H9 (cell line): ENCODE data around the gene PTRH1. TPM values are rescaled to one million over a fixed set of nuclear protein-coding genes. Genes with fewer than 3 reads are reported as not detected.

ENCODE experiments used
- DNase-seq: peaks from one replicate; pipeline ENCODE4 v3.0.0-alpha.2; 2017
- H2AFZ ChIP-seq: one replicate; pipeline ENCODE4 v1.6.1; 2013; ENCODE audit warnings: mild to moderate bottlenecking, low read length, control low read depth, moderate library complexity
- H2AK5ac ChIP-seq: 2 replicates; pipeline ENCODE4 v1.6.1; 2013; ENCODE audit warnings: low read length, control low read depth, mixed read lengths; ENCODE audit not compliant: insufficient read length
- H2BK120ac ChIP-seq: one replicate; pipeline ENCODE4 v1.6.1; 2013; ENCODE audit warnings: low read depth, mild to moderate bottlenecking, low read length, control low read depth, inconsistent platforms; ENCODE audit not compliant: poor library complexity, severe bottlenecking
- H2BK12ac ChIP-seq: 2 replicates; pipeline ENCODE4 v1.6.1; 2013; ENCODE audit warnings: low read length, control low read depth, mixed read lengths, low read depth; ENCODE audit not compliant: insufficient read length
- H2BK15ac ChIP-seq: 2 replicates; pipeline ENCODE4 v1.6.1; 2013; ENCODE audit warnings: low read depth, low read length, control low read depth
- H2BK20ac ChIP-seq: one replicate; pipeline ENCODE4 v1.6.1; 2013; ENCODE audit warnings: low read depth, mild to moderate bottlenecking, low read length, control low read depth, inconsistent platforms; ENCODE audit not compliant: poor library complexity, severe bottlenecking
- H2BK5ac ChIP-seq: 2 replicates; pipeline ENCODE4 v1.6.1; 2013; ENCODE audit warnings: low read length, control low read depth, mixed read lengths; ENCODE audit not compliant: insufficient read length
- H3K14ac ChIP-seq: 2 replicates; pipeline ENCODE4 v1.6.1; 2013; ENCODE audit warnings: low read length, control low read depth; ENCODE audit not compliant: insufficient read depth
- H3K18ac ChIP-seq: 2 replicates; pipeline ENCODE4 v1.6.1; 2013; ENCODE audit warnings: low read depth, mild to moderate bottlenecking, mixed read lengths, low read length, control low read depth; ENCODE audit not compliant: insufficient read length
- H3K23ac ChIP-seq: 2 replicates; pipeline ENCODE4 v1.6.1; 2013; ENCODE audit warnings: low read length, control low read depth, mixed read lengths, low read depth; ENCODE audit not compliant: insufficient read length
- H3K23me2 ChIP-seq: 2 replicates; pipeline ENCODE4 v1.6.1; 2013; ENCODE audit warnings: low read depth, mild to moderate bottlenecking, mixed read lengths, low read length, control low read depth; ENCODE audit not compliant: insufficient read length, poor library complexity, severe bottlenecking
- H3K27ac ChIP-seq: 2 replicates; pipeline ENCODE4 v1.5.1; 2013; ENCODE audit warnings: low read length, control low read depth, mixed read lengths, low read depth; ENCODE audit not compliant: insufficient read length
- H3K27me3 ChIP-seq: 2 replicates; pipeline ENCODE4 v1.6.1; 2013; ENCODE audit warnings: low read length, control low read depth, inconsistent platforms; ENCODE audit not compliant: insufficient read depth
- H3K4ac ChIP-seq: 2 replicates; pipeline ENCODE4 v1.6.1; 2013; ENCODE audit warnings: low read depth, mild to moderate bottlenecking, control low read depth, inconsistent platforms, low read length, moderate library complexity
- H3K4me1 ChIP-seq: 2 replicates; pipeline ENCODE4 v1.6.1; 2013; ENCODE audit warnings: low read length, control low read depth, inconsistent platforms; ENCODE audit not compliant: insufficient read depth
- H3K4me2 ChIP-seq: 2 replicates; pipeline ENCODE4 v1.6.1; 2013; ENCODE audit warnings: low read length, control low read depth, mixed read lengths; ENCODE audit not compliant: insufficient read length, insufficient read depth
- H3K56ac ChIP-seq: 2 replicates; pipeline ENCODE4 v1.6.1; 2013; ENCODE audit warnings: low read depth, mild to moderate bottlenecking, mixed read lengths, low read length, control low read depth; ENCODE audit not compliant: insufficient read length
- H3K79me1 ChIP-seq: 2 replicates; pipeline ENCODE4 v1.6.1; 2013; ENCODE audit warnings: low read depth, mild to moderate bottlenecking, moderate library complexity, low read length, control low read depth, inconsistent platforms; ENCODE audit not compliant: insufficient read depth, poor library complexity, severe bottlenecking
- H3K79me2 ChIP-seq: 2 replicates; pipeline ENCODE4 v1.6.1; 2013; ENCODE audit warnings: low read length, control low read depth, inconsistent platforms; ENCODE audit not compliant: insufficient read depth
- H3K9ac ChIP-seq: 2 replicates; pipeline ENCODE4 v1.6.1; 2013; ENCODE audit warnings: low read length, control low read depth, mixed read lengths; ENCODE audit not compliant: insufficient read length; ENCODE audit errors: extremely low read depth
- H3K9me3 ChIP-seq: one replicate; pipeline ENCODE4 v1.6.1; 2013; ENCODE audit warnings: low read depth, low read length, inconsistent platforms; ENCODE audit not compliant: control insufficient read depth
- H3T11ph ChIP-seq: one replicate; pipeline ENCODE4 v1.6.1; 2013; ENCODE audit warnings: mild to moderate bottlenecking, low read length, control low read depth, inconsistent platforms
- H4K20me1 ChIP-seq: one replicate; pipeline ENCODE4 v1.6.1; 2013; ENCODE audit not compliant: control insufficient read depth, insufficient read length, insufficient read depth
- H4K5ac ChIP-seq: 2 replicates; pipeline ENCODE4 v1.6.1; 2013; ENCODE audit warnings: low read depth, mild to moderate bottlenecking, mixed read lengths, low read length, control low read depth; ENCODE audit not compliant: insufficient read length
- H4K8ac ChIP-seq: replicated peaks from 2 replicates; pipeline ENCODE4 v1.6.1; 2013; ENCODE audit warnings: low read length, control low read depth, mixed read lengths, low read depth; ENCODE audit not compliant: insufficient read length
- H4K91ac ChIP-seq: 2 replicates; pipeline ENCODE4 v1.6.1; 2013; ENCODE audit warnings: low read depth, mild to moderate bottlenecking, moderate library complexity, mixed read lengths, low read length, control low read depth; ENCODE audit not compliant: insufficient read length
- H3K27ac Mint-ChIP-seq, 3 experiments: 2 replicates in 2 of 3; 3 replicates in 1 of 3; pipeline ENCODE4 v1.8.0; 2020 to 2021; ENCODE audit warnings: mixed read lengths in 3 of 3, mild to moderate bottlenecking in 1 of 3, moderate library complexity in 1 of 3
- H3K27me3 Mint-ChIP-seq: 2 replicates; pipeline ENCODE4 v1.8.0; 2021; ENCODE audit warnings: low read depth, mild to moderate bottlenecking, moderate library complexity, mixed read lengths
- H3K36me3 Mint-ChIP-seq, 3 experiments: 2 replicates in 2 of 3; 3 replicates in 1 of 3; pipeline ENCODE4 v1.8.0; 2020 to 2021; ENCODE audit warnings: low read depth in 3 of 3, mixed read lengths in 3 of 3; ENCODE audit not compliant: insufficient read depth in 1 of 3
- H3K4me1 Mint-ChIP-seq, 2 experiments: 2 replicates each; pipeline ENCODE4 v1.8.0; 2020; ENCODE audit warnings: mixed read lengths in 2 of 2
- H3K4me3 Mint-ChIP-seq, 2 experiments: 2 replicates in 1 of 2; 3 replicates in 1 of 2; pipeline ENCODE4 v1.8.0; 2020 to 2021; ENCODE audit warnings: mild to moderate bottlenecking in 2 of 2, mixed read lengths in 2 of 2, moderate library complexity in 1 of 2
- H3K9me3 Mint-ChIP-seq, 2 experiments: 2 replicates in 1 of 2; 3 replicates in 1 of 2; pipeline ENCODE4 v1.8.0; 2020; ENCODE audit warnings: mild to moderate bottlenecking in 2 of 2, mixed read lengths in 2 of 2, moderate library complexity in 1 of 2
- CTCF ChIP-seq: fragments of 200-600 bp; sonication (generic); conservative IDR thresholded peaks from 3 replicates; pipeline ENCODE4 v1.8.0; 2021; ENCODE audit warnings: antibody characterized with exemption, mild to moderate bottlenecking
- WGBS: extraction: QIAGEN DNeasy Blood & Tissue Kit; methylation state at CpG from one replicate; pipeline ENCODE4 v1.1.7; 2013; ENCODE audit warnings: missing lambda C conversion rate, low lambda C conversion rate, mixed read lengths; ENCODE audit not compliant: insufficient read length; ENCODE audit errors: extremely low coverage; 5-methylcytosine and 5-hydroxymethylcytosine counted together
- total RNA-seq: library from RNA; stranded (reverse); gene quantifications from 2 replicates; pipeline ENCODE4 v1.2.1, GENCODE V29; 2021

PTRH1 gene
- total RNA-seq, 1 experiment from 2014 or later, result 10.9 TPM

GRCh38 chr9:127739614-127740330 is 24.3 kb upstream of the PTRH1 start:
- H4K91ac ChIP-seq, result no peak overlapping the region
- no peaks in the 10 kb centered on the region for H3K79me2 ChIP-seq
- no peak overlapping the region for H3T11ph ChIP-seq
- H3K9me3 ChIP-seq, result no peaks in the 10 kb centered on the region
- H2AK5ac ChIP-seq, result no peak overlapping the region
- WGBS, result no CpG with 5 or more reads among the region's 19 CpGs
- H3K56ac ChIP-seq, result no peak overlapping the region
- no peak overlapping the region for H3K23ac ChIP-seq
- H2BK12ac ChIP-seq, result no peak overlapping the region
- no peaks in the 10 kb centered on the region for H3K4me1 ChIP-seq
- H3K27me3 ChIP-seq, result no peaks in the 10 kb centered on the region
- H3K4me2 ChIP-seq, result no peak overlapping the region
- H3K14ac ChIP-seq, result no peak overlapping the region
- no peak overlapping the region for H2BK5ac ChIP-seq
- no peak overlapping the region for H3K9ac ChIP-seq
- no peak overlapping the region for H2AFZ ChIP-seq
- H3K27me3 Mint-ChIP-seq, result peaks cover 22% of the 10 kb centered on the region
- peaks cover 7% of the 10 kb centered on the region for H3K23me2 ChIP-seq
- H3K79me1 ChIP-seq, result no peaks in the 10 kb centered on the region
- H3K36me3 Mint-ChIP-seq, result no peaks in the 10 kb centered on the region
- H2BK15ac ChIP-seq, result no peak overlapping the region
- no peak for DNase-seq
- no peak overlapping the region for H3K27ac ChIP-seq
- TF ChIP-seq CTCF, result no peak
- no peaks in the 10 kb centered on the region for H4K20me1 ChIP-seq
- H2BK120ac ChIP-seq, result no peak overlapping the region
- no peak overlapping the region for H3K18ac ChIP-seq
- no peak overlapping the region for H4K5ac ChIP-seq
- H2BK20ac ChIP-seq, result no peak overlapping the region
- no peak overlapping the region for H3K27ac Mint-ChIP-seq
- no peak overlapping the region for H4K8ac ChIP-seq
- no peaks in the 10 kb centered on the region for H3K9me3 Mint-ChIP-seq
- H3K4me3 Mint-ChIP-seq, result no peak overlapping the region
- H3K4ac ChIP-seq, result no peak overlapping the region
- peaks cover 6 to 18% of the 10 kb centered on the region in 2 experiments for H3K4me1 Mint-ChIP-seq
